HG02588 (cell line): ENCODE results near the gene GALR2.
"Not testable (repeated sequence)": the region's sequence is repeated elsewhere in the genome, so short reads cannot be mapped to it uniquely, and the experiment has no call there.

Experiments
- ATAC-seq: cut with Tn5 transposase; IDR thresholded peaks from one replicate; pipeline ENCODE4 v1.9.1; 2021; ENCODE audit warnings: mild to moderate bottlenecking, moderate library complexity; ENCODE audit not compliant: unreplicated experiment

GALR2 gene, protein sequence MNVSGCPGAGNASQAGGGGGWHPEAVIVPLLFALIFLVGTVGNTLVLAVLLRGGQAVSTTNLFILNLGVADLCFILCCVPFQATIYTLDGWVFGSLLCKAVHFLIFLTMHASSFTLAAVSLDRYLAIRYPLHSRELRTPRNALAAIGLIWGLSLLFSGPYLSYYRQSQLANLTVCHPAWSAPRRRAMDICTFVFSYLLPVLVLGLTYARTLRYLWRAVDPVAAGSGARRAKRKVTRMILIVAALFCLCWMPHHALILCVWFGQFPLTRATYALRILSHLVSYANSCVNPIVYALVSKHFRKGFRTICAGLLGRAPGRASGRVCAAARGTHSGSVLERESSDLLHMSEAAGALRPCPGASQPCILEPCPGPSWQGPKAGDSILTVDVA

GRCh38 chr17:76074390-76075363, at the start of gene GALR2:
Gene GALR2, plus strand, starts transcription at chr17:76074781. Its CDS starts 103 bp downstream, at chr17:76074884.
- ATAC-seq = no peak

DNA sequence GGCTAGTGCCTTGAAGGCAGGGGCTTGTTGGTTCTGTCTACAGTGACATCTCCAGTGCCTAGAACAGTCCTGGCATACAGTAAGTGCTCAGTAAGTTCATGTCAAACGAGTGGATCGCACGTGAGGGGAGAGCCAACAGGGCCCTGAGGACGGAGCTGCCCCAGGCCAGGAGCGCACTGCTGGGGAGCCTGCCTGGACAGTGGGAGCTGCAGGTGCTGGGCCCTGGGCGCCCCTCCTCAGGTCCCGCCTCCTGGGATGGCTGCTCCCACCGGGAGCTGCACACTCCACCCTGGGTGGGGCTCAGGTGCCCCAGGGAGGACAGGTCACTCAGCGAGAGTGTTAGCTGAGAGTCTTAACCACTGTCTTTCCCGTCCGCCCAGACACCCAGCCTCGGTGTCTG, 49.3 kb upstream of the GALR2 start:
- ATAC-seq = no peak

DNA sequence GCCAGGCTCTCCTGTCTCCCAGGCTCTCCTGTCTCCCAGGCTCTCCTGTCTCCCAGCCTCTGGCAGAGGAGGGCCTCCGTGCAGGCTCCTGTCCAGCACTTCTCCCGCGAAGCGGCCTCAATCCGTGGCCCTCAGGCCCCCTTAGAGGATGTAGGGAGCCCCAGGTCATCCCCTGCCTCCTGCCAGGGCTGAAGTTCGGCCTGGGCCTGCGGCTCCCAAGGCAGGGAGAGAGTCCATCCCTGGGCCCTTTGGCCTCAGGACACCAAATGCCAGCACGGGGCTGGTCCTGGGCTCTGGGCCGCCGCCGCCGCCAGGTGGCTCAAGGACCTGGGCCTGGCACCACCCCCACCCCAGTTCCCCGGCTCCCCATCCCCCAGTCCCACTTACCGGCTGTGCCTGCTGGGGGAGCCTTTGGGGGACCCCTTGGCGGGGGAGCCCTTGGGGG, 47.8 kb upstream of the GALR2 start:
- no peak for ATAC-seq

GRCh38 chr17:76027159-76027839, 47.3 kb upstream of the GALR2 start, which contains the start of gene EVPL:
Gene EVPL, minus strand, starts transcription at chr17:76027306. Its CDS starts 108 bp downstream, at chr17:76027198.
- ATAC-seq = no peak

DNA sequence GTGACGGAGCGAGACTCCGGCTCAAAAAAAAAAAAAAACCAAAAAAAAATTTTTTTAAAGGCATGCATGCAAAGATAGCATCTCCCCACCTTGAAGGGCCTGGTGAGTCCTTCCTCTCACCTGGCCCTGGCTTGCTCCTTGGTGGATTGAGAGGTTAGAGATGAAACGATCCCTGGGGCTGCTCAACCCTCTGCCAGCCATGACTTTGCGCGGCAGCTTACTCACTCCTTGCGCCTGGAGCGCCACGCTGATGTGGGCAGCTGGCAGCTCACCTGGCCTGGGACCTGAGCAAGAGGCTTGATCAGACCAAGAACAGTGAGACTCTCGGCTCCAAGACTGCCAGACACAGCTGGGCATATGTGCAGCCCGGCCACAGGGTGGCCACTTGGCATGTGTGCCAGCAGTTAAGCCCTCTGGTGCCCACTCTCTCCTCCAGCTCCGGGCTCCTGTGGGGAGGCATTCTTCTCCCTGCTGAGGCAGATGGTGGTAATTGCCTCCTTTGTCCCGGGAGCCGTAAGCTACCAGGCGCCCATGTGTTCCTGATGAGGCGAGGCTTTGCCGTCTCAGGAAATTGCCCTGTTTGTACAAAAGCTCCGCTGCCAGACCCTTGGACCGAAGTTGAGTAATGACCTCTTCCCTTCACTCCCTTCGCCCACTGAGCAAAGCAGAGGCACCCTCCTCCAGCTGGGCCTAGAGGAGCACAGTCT, 42.4 kb upstream of the GALR2 start:
- ATAC-seq = no peak

DNA sequence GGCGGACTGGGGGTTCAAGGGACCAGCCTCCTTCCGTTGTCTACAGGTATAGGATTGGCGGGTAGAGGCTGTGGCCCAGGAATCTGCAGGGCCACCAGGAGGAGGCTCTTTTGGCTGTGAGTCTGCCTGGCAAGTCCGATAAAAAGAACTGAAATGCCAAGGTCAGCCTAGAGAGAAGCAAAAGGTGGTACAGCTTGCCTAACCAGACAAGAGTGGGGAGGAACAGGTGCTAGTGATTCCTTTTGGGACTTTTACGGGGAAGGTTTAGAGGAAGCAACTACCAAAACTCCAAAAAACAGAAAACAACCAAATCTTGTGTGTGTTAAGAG, 41.8 kb upstream of the GALR2 start:
- ATAC-seq = no peak

GRCh38 chr17:76033139-76033538, 41.4 kb upstream of the GALR2 start:
- no peak for ATAC-seq

DNA sequence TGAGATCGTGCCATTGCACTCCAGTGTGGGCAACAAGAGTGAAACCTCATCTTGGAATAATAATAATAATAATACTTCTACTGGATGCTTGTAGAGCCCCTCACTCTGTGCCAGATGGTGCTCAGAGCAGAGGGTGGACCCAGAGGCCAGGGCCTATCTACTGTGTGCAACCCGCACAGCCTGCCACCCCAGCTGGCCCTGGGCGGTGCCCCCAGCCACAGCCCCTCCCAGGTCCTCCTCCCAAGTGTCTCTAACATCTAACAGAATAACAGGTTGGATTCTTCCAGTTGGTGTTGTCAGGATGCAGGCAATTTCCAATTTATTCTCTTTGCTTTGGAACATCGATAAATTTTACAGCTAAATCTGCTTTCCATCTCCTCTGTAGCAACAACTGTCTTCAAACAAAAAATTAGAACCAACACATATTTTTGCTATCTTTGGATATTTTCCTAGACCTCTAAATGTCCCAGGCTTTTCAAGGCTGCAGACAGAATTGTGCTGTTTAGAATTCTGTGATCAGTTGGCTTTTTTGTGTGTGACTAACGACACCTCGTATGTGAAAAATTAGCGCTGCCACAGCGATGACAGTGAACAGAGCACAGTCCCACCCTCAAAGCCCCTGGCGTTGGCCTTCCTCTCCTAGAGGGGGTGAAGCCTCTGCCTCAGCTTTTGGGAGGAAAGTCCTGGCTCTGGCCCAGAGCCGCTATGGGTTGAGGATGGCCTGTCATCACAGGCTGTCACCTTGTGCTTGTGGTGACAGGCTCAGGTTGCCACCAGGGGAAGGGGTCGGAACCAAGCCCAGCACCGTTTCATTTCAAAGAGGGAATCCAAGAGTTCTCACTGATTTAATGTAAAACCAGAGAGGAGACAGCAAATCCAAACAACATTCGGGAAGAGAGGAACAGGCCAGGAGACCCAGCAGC, 39.9 kb upstream of the GALR2 start:
- ATAC-seq = no peak

- ATAC-seq = no peak
These were observed 37.9 kb upstream of the GALR2 start for GRCh38 chr17:76036497-76037261.

- ATAC-seq = no peak
These were observed 36.5 kb upstream of the GALR2 start for GRCh38 chr17:76038050-76038449.

GRCh38 chr17:76039121-76039520, 35.5 kb upstream of the GALR2 start:
- no peak for ATAC-seq

- no peak for ATAC-seq
These were observed 34.2 kb upstream of the GALR2 start for GRCh38 chr17:76040376-76040775.

GRCh38 chr17:76042868-76043267, 31.7 kb upstream of the GALR2 start:
- ATAC-seq = not testable (repeated sequence)

GRCh38 chr17:76044475-76045007, 30.0 kb upstream of the GALR2 start:
- not testable (repeated sequence) for ATAC-seq

DNA sequence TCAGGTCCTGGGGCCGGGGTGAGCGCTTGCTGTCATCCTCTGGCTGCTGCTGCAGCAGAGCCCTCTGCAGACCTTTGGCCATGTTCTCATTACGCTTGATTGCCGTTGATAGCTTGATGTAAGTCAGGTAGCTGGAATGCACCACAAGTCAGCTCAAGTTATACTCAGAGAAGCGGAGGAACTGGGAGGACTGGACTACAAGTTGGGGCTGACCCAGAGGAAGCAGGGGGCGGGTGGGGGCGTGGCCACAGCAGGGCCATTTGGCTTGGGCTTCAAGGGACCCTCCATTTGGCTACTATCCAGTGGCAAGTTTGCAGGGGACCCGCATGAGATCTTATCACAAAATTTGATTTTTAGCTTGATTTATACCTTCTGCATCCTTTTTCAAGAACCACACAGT, 28.5 kb upstream of the GALR2 start:
- no peak for ATAC-seq

GRCh38 chr17:76048025-76048605, 26.5 kb upstream of the GALR2 start:
- ATAC-seq = no peak

- ATAC-seq = no peak
These were observed 25.9 kb upstream of the GALR2 start for GRCh38 chr17:76048711-76049110.

GRCh38 chr17:76049239-76049638, 25.3 kb upstream of the GALR2 start:
- ATAC-seq = no peak
